AG09309 (cell line): ENCODE results near the gene CHD6.
A peak's percentile ranks its signal among the peaks of the same experiment; 100 is the strongest.

Experiments used
- DNase-seq: peaks from one replicate; pipeline ENCODE4 v3.0.0-alpha.2; 2010; ENCODE audit warnings: low read depth
- H3K4me3 ChIP-seq: 2 replicates; pipeline ENCODE4 v1.5.1; 2011; ENCODE audit warnings: mild to moderate bottlenecking, low read depth, low read length, moderate library complexity; ENCODE audit not compliant: control insufficient read depth
- TF ChIP-seq, protein P1 (sequence below): IDR thresholded peaks from 2 replicates; pipeline ENCODE4 v1.5.1; 2011; ENCODE audit warnings: mild to moderate bottlenecking, low read depth, low read length, inconsistent platforms; ENCODE audit not compliant: insufficient read depth, control insufficient read depth; ENCODE audit errors: missing control alignments

CHD6 gene

DNA sequence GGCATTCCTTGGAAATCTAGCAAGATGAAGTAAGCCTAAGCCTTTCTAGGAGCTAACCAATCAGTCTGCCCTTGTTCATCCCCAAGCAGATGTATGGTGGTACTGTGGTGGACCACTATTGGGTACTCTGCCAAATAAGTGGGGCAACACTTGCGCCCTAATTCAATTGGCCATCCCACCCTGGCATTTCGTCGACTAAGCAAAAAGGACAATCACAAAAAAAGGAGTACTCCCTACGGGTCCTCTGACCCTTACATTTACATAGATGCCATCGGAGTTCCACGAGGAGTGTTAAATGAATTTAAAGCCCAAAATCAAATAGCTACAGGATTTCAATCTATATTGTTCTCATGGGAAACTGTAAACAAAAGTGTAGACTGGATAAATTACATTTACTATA lies 19.5 kb downstream of the CHD6 start:
- H3K4me3 ChIP-seq, result no peak overlapping the region
- TF ChIP-seq, protein P1, sequence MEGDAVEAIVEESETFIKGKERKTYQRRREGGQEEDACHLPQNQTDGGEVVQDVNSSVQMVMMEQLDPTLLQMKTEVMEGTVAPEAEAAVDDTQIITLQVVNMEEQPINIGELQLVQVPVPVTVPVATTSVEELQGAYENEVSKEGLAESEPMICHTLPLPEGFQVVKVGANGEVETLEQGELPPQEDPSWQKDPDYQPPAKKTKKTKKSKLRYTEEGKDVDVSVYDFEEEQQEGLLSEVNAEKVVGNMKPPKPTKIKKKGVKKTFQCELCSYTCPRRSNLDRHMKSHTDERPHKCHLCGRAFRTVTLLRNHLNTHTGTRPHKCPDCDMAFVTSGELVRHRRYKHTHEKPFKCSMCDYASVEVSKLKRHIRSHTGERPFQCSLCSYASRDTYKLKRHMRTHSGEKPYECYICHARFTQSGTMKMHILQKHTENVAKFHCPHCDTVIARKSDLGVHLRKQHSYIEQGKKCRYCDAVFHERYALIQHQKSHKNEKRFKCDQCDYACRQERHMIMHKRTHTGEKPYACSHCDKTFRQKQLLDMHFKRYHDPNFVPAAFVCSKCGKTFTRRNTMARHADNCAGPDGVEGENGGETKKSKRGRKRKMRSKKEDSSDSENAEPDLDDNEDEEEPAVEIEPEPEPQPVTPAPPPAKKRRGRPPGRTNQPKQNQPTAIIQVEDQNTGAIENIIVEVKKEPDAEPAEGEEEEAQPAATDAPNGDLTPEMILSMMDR, result no peak
- DNase-seq, result no peak

DNA sequence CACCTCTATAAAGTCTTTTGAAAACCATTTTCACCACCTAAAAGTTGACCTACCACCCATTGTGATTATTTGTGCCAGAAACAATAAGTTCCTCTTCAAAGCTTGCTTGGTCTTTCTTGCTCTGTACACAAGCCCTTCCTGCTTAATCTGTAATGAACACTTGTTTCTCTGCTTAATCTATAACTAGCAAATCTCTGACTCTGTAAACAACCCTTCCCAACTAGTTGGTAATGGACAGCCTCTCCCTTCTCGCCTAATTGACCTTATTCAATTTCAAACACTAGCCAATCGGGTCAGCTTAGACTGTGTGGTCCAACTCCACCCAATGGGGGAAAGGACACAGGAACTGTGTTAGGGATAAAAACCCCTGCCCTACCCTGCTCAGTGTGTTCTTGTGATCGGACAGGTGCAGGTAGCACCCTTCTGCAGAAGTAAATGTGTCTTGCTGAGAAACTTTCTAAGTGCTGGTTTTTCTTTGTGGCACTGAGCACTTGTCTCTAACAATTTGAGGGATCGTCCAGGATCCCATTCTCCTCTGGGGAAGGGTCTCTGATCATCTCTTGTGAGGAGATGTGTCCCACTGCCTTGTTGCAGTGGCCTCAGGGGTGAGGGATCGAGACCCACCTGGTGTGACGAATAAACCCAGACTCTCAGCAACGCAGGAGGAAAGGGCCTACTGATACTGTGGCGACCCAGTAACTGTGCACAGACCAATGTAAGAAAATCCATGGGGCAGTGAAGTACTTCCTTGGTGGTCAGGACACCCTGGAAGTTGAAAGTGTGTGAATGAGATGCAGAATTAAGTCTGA lies 23.5 kb downstream of the CHD6 start:
- DNase-seq, result no peak
- H3K4me3 ChIP-seq, result no peak overlapping the region
- TF ChIP-seq, protein P1, result no peak

DNA sequence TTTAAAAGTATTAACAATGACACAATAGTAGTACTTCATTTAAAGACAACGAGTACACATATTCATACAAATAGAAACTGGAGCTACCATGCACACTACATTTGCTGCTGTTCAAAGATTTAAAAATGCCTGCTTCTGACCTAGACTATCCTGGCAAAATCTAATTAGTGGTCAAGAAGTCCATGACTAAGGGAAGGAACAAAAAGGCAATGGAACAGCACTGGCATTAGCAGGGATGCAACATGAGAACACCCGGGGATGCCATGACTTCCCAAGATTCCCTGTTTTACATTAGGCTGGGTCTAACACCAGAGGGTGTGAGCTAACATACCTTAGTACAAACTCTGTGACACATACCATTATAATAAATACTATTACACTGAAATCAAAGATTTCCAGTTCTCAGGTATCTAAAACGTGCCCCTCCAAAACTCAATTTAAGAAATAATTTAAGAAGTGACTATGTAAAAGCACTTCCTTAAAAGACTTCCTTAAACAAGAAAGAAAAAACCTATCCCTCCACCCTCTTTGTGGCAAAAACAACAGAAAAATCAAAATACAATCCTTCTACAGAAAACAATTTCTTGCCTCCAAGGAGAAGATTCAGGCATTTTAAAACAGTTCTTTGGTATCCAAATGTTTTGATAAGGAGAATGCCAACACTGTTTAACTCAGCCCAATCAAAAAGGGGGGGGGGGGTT lies 25.5 kb downstream of the CHD6 start:
- TF ChIP-seq, protein P1, result no peak
- no peak overlapping the region for H3K4me3 ChIP-seq
- no peak for DNase-seq

- DNase-seq, result peak; percentile 57
- TF ChIP-seq, protein P1, result no peak
- no peak overlapping the region for H3K4me3 ChIP-seq
Measured at GRCh38 chr20:41587956-41588355, 30.2 kb downstream of the CHD6 start.

- DNase-seq, result no peak
- H3K4me3 ChIP-seq, result no peak overlapping the region
- TF ChIP-seq, protein P1, result no peak
Measured at GRCh38 chr20:41587523-41587922, 30.7 kb downstream of the CHD6 start.

DNA sequence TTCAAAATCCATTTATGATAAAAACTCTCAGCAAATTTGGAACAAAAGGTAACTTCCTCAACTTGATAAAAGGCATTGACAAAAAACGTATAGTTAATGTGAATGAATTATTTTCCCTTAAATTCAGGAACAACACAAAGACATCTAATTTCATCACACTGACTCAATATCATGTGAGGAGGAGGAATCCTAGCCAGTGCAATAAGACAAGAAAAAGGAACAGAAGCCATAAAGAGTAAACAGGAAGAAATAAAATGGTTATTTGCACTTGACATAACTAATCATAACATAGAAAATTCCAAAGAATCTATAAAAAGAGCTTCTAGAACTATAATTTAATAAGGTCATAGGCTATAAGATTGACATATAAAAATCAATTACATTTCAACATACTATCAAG lies 31.4 kb downstream of the CHD6 start:
- DNase-seq, result no peak
- TF ChIP-seq, protein P1, result no peak

More for the DNA sequence above, 31.4 kb downstream of the CHD6 start:
- no peak overlapping the region for H3K4me3 ChIP-seq
